Measurements from ENCODE around the gene ATXN10.
"Not testable (repeated sequence)": the region's sequence is repeated elsewhere in the genome, so short reads cannot be mapped to it uniquely, and the experiment has no call there.

Gene ATXN10

GRCh38 chr22:45714390-45714789 is 42.8 kb downstream of the ATXN10 start:
- DNase-seq, result not testable (repeated sequence)

DNA sequence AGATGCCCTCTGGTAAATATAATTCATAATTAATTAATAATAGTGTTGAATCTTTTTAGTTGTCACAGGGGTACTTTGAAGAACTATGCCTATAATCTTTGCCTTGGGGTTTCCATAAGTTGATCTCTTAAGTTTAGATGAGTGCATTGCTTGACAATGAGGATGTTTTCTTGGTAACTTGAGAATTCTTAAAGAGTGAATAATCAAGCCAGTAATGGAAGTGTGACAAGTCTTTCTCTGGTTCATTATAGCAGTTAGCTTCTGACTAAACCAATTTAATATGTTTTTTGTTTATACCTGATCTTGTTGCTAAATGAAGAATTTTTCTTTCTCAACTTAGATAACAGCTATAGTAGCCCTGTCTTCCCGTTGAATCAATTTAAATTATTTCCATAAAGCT is 46.2 kb downstream of the ATXN10 start:
- DNase-seq, result no peak

GRCh38 chr22:45718391-45718790 is 46.8 kb downstream of the ATXN10 start:
- DNase-seq, result no peak

DNA sequence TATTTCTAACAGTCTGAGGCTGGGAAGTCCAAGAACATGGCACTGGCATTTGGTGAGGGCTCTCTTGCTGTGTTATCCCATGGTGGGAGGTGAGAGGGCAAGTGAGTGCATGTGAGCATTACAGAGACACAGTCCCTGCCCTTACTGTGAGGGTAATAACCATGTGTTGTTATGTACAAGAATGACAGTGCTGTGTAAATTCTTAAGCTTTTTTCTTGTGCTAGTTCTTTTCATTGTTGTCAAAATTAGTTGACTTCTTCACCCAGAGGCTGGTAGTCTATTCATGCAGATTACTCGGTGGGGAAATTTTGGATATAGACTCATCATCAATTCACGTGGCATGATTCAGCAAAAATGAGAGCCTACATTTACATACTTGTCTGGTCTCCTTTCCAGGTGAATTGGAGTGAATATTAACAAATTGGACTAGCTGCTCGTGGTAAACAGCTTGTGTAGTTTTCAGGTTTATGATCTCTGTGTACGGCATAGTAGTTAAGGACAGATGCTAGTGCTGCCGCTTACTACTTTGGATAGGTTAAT is 49.3 kb downstream of the ATXN10 start:
- DNase-seq, result peak; percentile 3

GRCh38 chr22:45722006-45722405 is 50.4 kb downstream of the ATXN10 start:
- DNase-seq, result no peak

GRCh38 chr22:45726081-45726480 is 54.4 kb downstream of the ATXN10 start:
- no peak for DNase-seq

DNA sequence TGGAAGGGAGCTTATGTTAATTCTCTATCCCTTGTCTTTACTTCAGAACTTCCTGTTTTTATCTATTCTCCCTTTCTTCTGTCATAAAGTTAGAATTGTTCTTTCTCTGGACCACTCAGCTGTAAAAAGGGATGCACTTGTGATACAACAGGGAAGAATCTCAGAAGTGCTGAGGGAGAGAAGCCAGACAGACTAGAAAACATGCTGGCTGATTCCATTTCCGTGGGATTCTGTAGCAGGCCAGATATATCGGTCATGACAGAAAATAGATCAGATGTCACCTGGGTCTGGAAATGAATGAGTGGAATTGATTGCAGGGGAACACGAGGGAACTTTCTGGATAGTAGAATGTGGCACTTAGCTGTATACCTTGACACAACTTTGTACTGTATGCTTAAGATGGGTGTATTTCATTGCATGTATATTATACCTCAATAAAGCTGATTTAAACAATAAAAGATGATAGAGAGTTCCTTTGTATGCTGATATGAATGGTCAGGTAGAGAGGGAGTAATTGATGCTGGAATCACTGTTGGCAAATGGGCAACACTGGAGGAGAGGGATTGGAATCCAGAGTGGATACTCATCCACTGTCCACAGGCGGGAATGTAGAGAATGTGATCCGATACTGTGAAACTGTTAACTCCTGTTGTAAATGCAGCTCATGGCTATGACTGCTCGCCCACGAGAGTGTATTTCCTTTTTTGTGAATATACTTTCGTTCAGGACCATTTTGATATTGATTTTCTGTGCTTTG is 59.6 kb downstream of the ATXN10 start:
- DNase-seq, result no peak

- no peak for DNase-seq
Observed at GRCh38 chr22:45731798-45732495, 60.3 kb downstream of the ATXN10 start.

- no peak for DNase-seq
Observed at GRCh38 chr22:45735273-45735672, 63.6 kb downstream of the ATXN10 start.

DNA sequence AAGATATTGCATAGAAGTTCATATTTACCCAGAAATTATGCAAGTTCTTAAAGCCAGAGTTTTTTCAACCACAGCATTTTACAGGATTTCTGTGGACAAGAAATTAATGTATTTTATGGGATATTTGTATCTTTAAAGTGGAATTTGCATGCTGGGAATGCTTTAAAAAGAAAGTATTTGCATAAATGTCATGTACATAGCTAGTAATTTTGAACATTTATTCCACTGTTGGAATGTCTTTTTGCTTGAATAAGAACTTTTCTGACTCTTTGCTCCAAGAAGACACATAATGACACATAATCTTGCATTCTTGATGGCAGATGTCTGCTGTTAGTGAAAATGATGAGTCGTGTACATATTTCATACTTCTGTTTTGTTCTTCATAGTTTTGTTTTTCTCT is 66.6 kb downstream of the ATXN10 start:
- DNase-seq, result no peak

DNA sequence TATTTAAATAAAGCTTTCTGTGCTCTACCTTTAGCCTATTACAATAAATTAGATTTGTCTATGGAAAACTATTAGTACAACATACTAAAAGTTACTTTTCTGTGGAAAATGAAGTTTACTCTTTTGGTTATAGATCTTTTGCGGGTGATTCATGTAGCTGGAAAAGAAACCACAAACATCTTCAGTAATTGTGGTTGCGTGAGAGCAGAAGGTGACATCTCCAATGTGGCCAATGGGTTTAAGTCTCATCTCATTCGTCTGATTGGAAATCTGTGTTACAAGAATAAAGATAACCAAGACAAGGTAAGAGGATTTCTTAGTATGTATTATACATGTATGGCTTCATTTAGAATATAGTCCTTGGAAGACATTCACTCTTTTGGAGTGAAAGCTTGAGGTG is 68.6 kb downstream of the ATXN10 start:
- no peak for DNase-seq

DNA sequence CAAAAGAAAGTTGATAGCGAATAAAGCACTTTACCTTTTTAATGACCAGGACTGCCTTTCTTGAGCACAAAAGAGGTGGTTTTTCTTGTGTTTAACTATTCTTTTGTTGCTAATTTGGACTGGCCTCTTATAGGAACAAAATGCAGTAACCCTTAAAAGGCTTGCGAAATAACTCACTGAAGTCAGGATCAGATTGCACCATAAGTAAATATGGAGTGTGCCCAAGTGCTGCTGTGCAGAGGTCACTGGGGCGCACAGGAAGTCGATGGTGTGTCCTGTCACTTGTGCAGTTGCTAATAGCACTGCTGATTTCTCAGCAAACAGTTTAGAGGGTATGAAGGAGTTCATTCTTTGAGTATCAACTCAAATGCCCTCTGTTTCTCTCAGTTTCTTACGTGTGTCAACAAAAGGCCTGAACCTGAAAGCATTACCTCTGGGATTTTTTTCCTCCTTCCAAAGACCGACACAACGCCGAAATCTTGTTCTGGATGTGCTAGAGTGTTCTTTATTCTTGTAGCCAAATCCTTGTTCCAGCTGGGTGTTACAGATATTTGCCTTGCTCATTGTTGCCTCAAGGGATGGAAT is 71.3 kb downstream of the ATXN10 start:
- no peak for DNase-seq

DNA sequence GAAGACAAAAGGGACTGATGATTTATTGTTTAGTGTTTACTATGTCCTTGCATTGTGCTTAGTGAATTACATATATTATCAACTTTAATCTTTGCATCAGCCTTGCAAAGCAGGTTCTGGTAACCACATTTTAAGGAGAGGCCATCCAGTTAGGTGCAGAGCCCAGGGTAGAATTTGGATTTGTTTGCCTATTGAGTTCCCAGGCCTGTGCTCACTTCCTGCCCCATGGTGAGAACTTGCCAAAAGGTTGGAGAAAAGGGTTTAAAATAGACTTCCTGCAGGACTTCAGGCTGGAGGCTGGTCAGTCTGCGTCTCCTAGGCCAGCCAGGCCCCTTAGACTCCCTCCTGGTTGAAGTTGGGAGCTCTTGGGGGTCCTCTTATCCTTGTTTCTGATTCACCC is 72.1 kb downstream of the ATXN10 start:
- DNase-seq, result no peak

DNA sequence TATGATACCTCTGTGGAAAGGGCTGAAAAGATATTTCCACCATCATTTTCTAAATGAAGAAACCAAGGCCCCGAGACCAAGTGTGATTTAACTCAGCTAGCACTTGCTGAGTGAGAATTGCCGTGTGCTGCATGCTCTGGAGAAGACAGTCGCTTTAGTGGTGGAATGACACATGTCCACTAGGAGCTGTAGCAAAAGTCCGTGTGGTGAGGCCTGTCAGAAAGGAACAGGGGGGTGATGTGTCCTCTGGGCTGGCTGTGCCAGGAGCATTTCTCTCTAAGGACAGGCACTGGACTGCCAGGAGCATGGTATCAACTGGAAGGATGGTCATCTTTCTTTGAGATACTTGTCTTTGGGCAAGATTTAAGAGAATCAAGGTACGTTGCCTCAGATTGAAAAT is 72.8 kb downstream of the ATXN10 start:
- DNase-seq, result no peak

GRCh38 chr22:45750626-45751025 is 79.0 kb downstream of the ATXN10 start:
- no peak for DNase-seq

DNA sequence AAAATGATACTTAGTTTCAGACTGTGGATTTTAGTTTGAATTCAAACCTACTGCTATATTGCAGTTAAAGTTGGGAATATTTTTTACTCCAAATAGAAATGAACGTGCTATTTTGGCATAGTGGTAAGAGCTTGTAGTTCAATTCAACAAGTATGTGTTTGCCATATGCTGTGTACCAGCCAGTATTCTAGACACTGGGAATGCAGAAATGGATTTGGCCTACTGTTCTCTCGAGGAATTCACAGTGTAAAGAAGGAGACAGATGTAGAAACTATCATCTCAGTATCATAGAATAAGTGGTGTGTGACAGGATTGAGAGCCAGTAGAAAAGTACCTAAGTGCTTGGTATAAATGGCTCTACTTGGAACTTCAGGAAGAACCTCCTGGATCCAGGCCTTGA is 80.4 kb downstream of the ATXN10 start:
- DNase-seq, result no peak

- no peak for DNase-seq
Observed at GRCh38 chr22:45754822-45755221, 83.2 kb downstream of the ATXN10 start.

- DNase-seq, result no peak
Observed at GRCh38 chr22:45756558-45756957, 84.9 kb downstream of the ATXN10 start.

DNA sequence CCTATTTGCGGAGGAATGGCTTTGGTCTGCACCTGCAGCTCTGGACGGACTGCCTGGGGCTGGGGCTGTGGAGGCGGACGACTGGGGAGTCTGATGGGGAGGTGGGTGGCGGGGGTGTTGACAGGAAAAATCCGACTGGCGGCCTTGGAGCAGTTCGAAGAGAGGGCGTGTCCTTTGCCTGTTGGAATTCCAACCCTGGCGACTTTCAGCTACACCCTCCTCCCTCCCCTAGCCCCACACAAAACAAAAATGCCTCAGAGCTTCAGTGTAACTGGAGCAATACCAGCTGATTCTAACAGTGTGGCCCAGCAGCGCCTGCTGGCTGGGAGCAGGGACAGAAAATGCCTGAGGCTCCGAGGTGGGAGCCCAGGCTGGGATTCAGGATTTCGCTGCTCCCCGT is 85.4 kb downstream of the ATXN10 start:
- no peak for DNase-seq

DNA sequence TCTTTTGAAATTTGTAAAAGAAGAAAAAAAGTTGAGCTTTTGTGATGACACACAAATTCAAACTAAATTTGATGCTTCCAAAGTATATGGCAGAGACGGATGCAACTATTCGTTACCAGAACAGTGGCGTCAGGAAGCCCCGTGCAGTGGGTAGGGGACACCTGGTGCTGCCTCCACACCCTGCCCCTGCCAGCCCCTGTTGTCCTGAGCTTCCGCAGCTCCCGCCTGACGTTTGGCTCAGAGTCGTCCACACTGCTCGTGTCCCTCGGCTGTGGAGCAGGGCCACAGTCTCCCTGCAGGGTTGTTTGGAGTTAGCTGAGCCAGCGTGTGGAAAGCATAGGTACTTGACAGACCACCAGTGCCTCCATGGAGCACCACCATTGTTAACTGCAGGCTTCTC is 86.3 kb downstream of the ATXN10 start:
- no peak for DNase-seq

DNA sequence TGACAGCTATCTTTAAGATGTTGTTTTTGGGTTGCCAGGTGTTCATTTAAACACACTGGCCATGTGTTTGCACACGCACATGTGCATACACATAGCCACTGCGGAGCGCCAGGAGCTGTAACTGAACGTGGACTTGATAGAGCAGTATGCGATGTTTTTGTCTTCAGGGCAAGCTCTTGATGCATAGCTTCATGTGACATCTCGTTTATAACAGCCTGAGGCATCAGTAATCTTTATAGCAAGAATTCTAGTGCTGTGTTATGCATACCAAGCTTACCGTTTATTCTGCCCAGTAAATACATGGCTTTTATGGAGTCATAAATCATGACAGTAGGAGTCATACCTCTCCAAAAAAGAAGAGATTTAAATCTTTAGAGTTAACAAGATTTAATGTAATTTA is 87.0 kb downstream of the ATXN10 start:
- no peak for DNase-seq

GRCh38 chr22:45760682-45761081 is 89.0 kb downstream of the ATXN10 start:
- no peak for DNase-seq

GRCh38 chr22:45762545-45763235 is 91.1 kb downstream of the ATXN10 start:
- no peak for DNase-seq
